MCF 10A (cell line): ENCODE measurements around the gene APH1A. TPM values are rescaled to one million over a fixed set of nuclear protein-coding genes. Genes with fewer than 3 reads are reported as not detected.
"Not testable (repeated sequence)": the region's sequence is repeated elsewhere in the genome, so short reads cannot be mapped to it uniquely, and the experiment has no call there.

ENCODE experiments used
- BruUV-seq: library from RNA; stranded (reverse); fragments of 400-500 nt; replicated peaks from 2 replicates; lab custom pipeline; 2021; lab: Mats Ljungman, UMichigan
- CTCF ChIA-PET: fragments of 300-600 bp; sonication (Branson Sonifier 250); formaldehyde crosslinking; extraction: SDS; loops from one replicate; lab custom pipeline; 2021; ENCODE audit warnings: antibody characterized with exemption, inconsistent platforms; lab: Yijun Ruan, JAX
- POLR2A ChIA-PET: fragments of 300-600, 350-650 bp; sonication (Branson Sonifier 250); formaldehyde crosslinking; extraction: SDS; loops from one replicate; lab custom pipeline; 2020; ENCODE audit warnings: antibody characterized with exemption, inconsistent platforms; lab: Yijun Ruan, JAX
- DNase-seq: peaks from one replicate; pipeline ENCODE4 v3.0.0-alpha.2; 2018; ENCODE audit not compliant: unreplicated experiment
- H3K27ac Mint-ChIP-seq: one replicate; pipeline ENCODE4 v1.8.0; 2022; ENCODE audit warnings: mild to moderate bottlenecking, low read depth, mixed read lengths; ENCODE audit not compliant: unreplicated experiment
- H3K27me3 Mint-ChIP-seq: one replicate; pipeline ENCODE4 v1.8.0; 2022; ENCODE audit warnings: mixed read lengths; ENCODE audit not compliant: insufficient read depth, unreplicated experiment
- H3K36me3 Mint-ChIP-seq: one replicate; pipeline ENCODE4 v1.8.0; 2022; ENCODE audit warnings: mild to moderate bottlenecking, moderate library complexity, mixed read lengths; ENCODE audit not compliant: insufficient read depth, unreplicated experiment
- H3K4me1 Mint-ChIP-seq: one replicate; pipeline ENCODE4 v1.8.0; 2022; ENCODE audit warnings: mixed read lengths; ENCODE audit not compliant: insufficient read depth, unreplicated experiment
- H3K4me3 Mint-ChIP-seq: one replicate; pipeline ENCODE4 v1.8.0; 2022; ENCODE audit warnings: mild to moderate bottlenecking, moderate library complexity, mixed read lengths; ENCODE audit not compliant: unreplicated experiment
- H3K9me3 Mint-ChIP-seq: one replicate; pipeline ENCODE4 v1.8.0; 2022; ENCODE audit warnings: mixed read lengths; ENCODE audit not compliant: unreplicated experiment
- CTCF ChIP-seq: fragments of 200-600 bp; IDR thresholded peaks from one replicate; pipeline ENCODE4 v1.8.0; 2022; ENCODE audit warnings: antibody characterized with exemption, mild to moderate bottlenecking; ENCODE audit not compliant: unreplicated experiment
- intact Hi-C: fragments of 100-400 bp; cut with micrococcal nuclease; formaldehyde crosslinking; loops from 2 replicates; pipeline ENCODE4 v1.14.1; 2022
- total RNA-seq: library from RNA; stranded (reverse); gene quantifications from 2 replicates; pipeline ENCODE4 v1.2.3, GENCODE V29; 2022

APH1A gene
- total RNA-seq, 1 experiment from 2014 or later = 123 TPM

DNA sequence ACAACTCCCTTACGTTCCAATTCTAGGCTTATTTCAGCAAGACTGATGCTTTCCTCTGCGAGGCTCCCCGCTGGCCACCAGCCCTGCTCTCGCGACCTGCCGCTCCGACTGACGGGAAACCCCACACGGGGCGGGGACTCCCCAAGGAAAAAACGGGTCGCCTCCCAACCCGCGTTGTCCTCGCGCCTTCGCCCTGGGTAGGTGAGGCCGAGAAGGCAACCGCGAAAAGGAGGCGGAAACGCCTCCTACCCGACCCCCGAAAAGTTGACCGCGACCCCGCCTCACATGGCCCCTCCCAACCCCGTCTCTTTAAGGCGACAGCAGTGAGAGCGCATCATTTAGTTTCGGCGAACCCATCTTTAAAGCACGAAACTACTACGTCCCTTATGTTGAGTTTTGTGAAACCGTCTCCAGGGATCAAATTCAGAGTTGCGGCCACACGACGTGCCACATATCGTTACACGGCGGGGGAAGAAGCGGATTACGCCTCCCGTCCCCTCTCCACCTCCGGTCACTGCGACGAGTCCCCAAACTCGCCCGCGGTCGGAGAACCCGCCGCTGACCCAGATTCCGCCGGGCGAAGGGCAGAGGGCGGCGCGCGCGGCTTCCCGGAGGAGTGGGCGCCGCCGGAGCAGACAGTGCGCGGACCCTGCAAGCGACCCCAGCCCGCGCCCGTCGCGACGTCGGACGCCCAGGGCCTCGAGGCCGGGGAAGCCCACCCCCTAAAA is 34.1 kb downstream of the APH1A start:
- intact Hi-C loops = no loop called here
- Mint-ChIP-seq H3K27ac (no peak overlapping the region), H3K9me3 (no peaks in the 10 kb centered on the region), H3K27me3 (no peaks in the 10 kb centered on the region), H3K36me3 (peaks cover 13% of the 10 kb centered on the region), H3K4me1 (peaks cover 11% of the 10 kb centered on the region), H3K4me3 (no peak overlapping the region)
- ChIA-PET CTCF (interaction anchor here (0.7 to 1.7 kb wide), 5 partner anchors 10 to 48 kb away, joined by 3 to 7 read pairs (median 4); no protein-coding TSS in a partner anchor), POLR2A (interaction anchor here (0.7 to 5.0 kb wide), 41 partner anchors 10 to 1758 kb away, joined by 3 to 37 read pairs (median 5); partner anchors contain the start of genes APH1A, OTUD7B, RPRD2 and SF3B4)
- TF ChIP-seq CTCF = no peak
- DNase-seq = peak; percentile 89
- BruUV-seq = TSS peak; percentile 87

DNA sequence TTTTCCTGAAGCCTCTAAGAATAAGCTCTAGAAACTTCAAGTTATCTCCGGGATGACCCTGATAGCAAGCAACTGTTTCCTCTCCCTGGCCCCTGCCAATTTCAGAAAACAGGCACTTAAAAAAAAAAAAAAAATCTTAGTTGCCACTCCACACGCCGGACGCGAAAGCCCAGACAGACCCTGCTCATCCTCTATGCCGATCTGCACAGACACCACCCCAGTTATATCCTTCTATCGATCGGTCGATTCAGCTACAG is 34.6 kb downstream of the APH1A start:
- no TSS peak for BruUV-seq

DNA sequence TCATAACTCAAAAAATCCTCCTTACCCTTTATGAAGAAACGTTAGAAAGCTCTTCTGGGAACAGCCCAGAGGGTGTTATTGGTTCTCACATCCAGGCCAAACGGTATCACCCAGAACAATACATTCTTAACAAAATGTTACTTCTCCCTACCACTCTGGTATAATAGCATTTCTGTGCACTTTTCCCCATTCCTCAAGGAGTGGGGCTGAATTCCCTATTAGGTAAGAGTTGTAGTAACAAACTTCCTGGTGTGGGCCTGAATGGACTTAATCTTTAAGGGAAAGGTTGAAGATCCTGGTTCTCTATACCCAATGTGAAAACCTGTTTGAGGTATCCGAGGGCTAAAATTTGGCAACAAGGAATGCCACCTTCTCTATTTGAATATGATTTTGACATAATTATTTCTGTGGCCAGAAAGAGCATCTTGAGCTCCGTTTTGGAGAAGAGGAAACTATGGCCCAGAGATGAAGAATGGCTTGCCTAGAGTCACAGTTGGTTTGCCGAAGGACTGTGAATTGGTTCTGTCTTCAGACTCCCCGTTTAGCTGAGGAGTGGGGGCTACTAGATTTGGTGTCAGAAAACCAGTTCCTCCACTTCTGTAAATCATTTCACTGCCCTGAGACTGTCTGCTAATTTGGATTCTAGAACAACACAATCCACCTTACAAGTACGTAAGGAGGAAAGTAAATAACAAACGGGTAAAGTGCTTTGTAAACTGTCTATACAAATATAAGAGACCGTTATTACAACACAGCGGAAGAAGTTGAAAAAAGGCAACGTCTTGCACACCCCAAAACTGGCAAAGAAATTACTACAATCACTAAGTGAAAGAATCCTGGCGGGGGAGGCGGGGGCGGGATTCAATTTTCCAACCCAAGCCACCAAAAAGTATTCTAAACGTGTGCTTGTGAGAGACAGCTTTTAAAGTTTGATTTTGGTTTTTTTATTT is 35.2 kb downstream of the APH1A start:
- intact Hi-C loops = no loop called here
- no peaks in the 10 kb centered on the region for H3K27me3 Mint-ChIP-seq
- no peak for TF ChIP-seq CTCF
- H3K4me3 Mint-ChIP-seq = no peak overlapping the region
- H3K9me3 Mint-ChIP-seq = no peaks in the 10 kb centered on the region
- peak; percentile 58 for DNase-seq
- ChIA-PET CTCF (interaction anchor here (0.7 to 1.7 kb wide), 8 partner anchors 8 to 161 kb away, joined by 3 to 7 read pairs (median 4); no protein-coding TSS in a partner anchor), POLR2A (interaction anchor here (0.6 to 5.0 kb wide), 43 partner anchors 9 to 1759 kb away, joined by 3 to 37 read pairs (median 5); partner anchors contain the start of genes APH1A, MINDY1, MTMR11 and OTUD7B)
- peaks cover 24% of the 10 kb centered on the region for H3K36me3 Mint-ChIP-seq
- peaks cover 11% of the 10 kb centered on the region for H3K4me1 Mint-ChIP-seq
- H3K27ac Mint-ChIP-seq = no peak overlapping the region
- BruUV-seq = no TSS peak

More for the DNA sequence above, 34.6 kb downstream of the APH1A start:
- CTCF ChIA-PET = interaction anchor here (0.7 to 1.7 kb wide), 6 partner anchors 9 to 161 kb away, joined by 3 to 7 read pairs (median 4); no protein-coding TSS in a partner anchor
- peaks cover 18% of the 10 kb centered on the region for H3K36me3 Mint-ChIP-seq
- no peaks in the 10 kb centered on the region for H3K9me3 Mint-ChIP-seq
- no peak overlapping the region for H3K4me3 Mint-ChIP-seq
- no peaks in the 10 kb centered on the region for H3K27me3 Mint-ChIP-seq
- H3K27ac Mint-ChIP-seq = no peak overlapping the region
- no peak for TF ChIP-seq CTCF
- intact Hi-C loops = no loop called here
- peaks cover 11% of the 10 kb centered on the region for H3K4me1 Mint-ChIP-seq
- no peak for DNase-seq
- POLR2A ChIA-PET = interaction anchor here (0.6 to 5.0 kb wide), 36 partner anchors 9 to 1758 kb away, joined by 3 to 37 read pairs (median 6); partner anchors contain the start of genes APH1A, OTUD7B, PRPF3 and RPRD2

DNA sequence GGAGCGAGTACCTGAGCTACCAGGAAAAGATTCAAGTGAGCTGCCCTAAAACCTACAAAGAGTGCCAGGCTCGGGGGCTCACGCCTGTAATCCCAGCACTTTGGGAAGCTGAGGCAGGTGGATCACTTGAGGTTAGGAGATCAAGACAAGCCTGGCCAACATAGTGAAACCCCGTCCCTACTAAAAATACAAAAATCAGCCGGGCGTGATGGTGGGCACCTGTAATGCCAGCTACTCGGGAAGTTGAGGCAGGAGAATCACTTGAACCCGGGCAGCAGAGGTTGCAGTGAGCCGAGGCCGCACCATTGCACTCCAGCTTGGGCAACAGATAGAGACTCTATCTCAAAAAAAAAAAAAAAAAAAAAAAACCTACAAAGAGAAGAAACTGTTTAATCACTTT is 35.9 kb downstream of the APH1A start:
- H3K27me3 Mint-ChIP-seq, H3K9me3 Mint-ChIP-seq, H3K4me3 Mint-ChIP-seq, H3K27ac Mint-ChIP-seq, DNase-seq, BruUV-seq, intact Hi-C loops: not testable (repeated sequence)
- ChIA-PET POLR2A (interaction anchor here (0.6 to 5.0 kb wide), 24 partner anchors 8 to 774 kb away, joined by 3 to 37 read pairs (median 9); partner anchors contain the start of genes APH1A, MINDY1, MTMR11 and OTUD7B), CTCF (interaction anchor here (0.9 to 1.7 kb wide), 3 partner anchors 18 to 47 kb away, joined by 3 to 6 read pairs (median 5); no protein-coding TSS in a partner anchor)
- H3K36me3 Mint-ChIP-seq = peaks cover 31% of the 10 kb centered on the region
- peaks cover 11% of the 10 kb centered on the region for H3K4me1 Mint-ChIP-seq

GRCh38 chr1:150228246-150228645 is 40.6 kb downstream of the APH1A start:
- BruUV-seq, H3K27me3 Mint-ChIP-seq, H3K9me3 Mint-ChIP-seq, H3K27ac Mint-ChIP-seq, intact Hi-C loops, H3K4me3 Mint-ChIP-seq, DNase-seq, H3K4me1 Mint-ChIP-seq: not testable (repeated sequence)
- peaks cover 78% of the 10 kb centered on the region for H3K36me3 Mint-ChIP-seq
- POLR2A ChIA-PET = interaction anchor here (0.7 kb wide), 1 partner anchor 221 kb away, joined by 4 read pairs; no protein-coding TSS in a partner anchor
- CTCF ChIA-PET = interaction anchor here (0.7 kb wide), 1 partner anchor 12 kb away, joined by 4 read pairs; no protein-coding TSS in a partner anchor
